Parathyroid adenoma (tissue), 2 donors: Measurements from ENCODE around the gene ZFR.

Source experiments
- H2AFZ ChIP-seq: fragments of 300-600 bp; sonication (generic); one replicate; pipeline ENCODE4 v1.7.0; 2017; ENCODE audit warnings: antibody characterized with exemption, mild to moderate bottlenecking
- H3K27ac ChIP-seq: fragments of 300-600 bp; sonication (generic); one replicate; pipeline ENCODE4 v1.7.0; 2017
- H3K27me3 ChIP-seq: fragments of 300-600 bp; sonication (generic); one replicate; pipeline ENCODE4 v1.7.0; 2017; ENCODE audit warnings: low read length; ENCODE audit not compliant: control insufficient read depth, insufficient read depth
- H3K36me3 ChIP-seq: fragments of 300-600 bp; sonication (generic); one replicate; pipeline ENCODE4 v1.7.0; 2017; ENCODE audit warnings: low read length; ENCODE audit not compliant: control insufficient read depth, insufficient read depth
- H3K4me1 ChIP-seq: fragments of 300-600 bp; sonication (generic); one replicate; pipeline ENCODE4 v1.7.0; 2017; ENCODE audit warnings: control low read depth
- H3K4me2 ChIP-seq: fragments of 300-600 bp; sonication (generic); one replicate; pipeline ENCODE4 v1.7.0; 2017; ENCODE audit warnings: low read length
- H3K4me3 ChIP-seq: fragments of 300-600 bp; sonication (generic); one replicate; pipeline ENCODE4 v1.7.0; 2017; ENCODE audit warnings: low read depth, low read length
- H3K79me2 ChIP-seq: fragments of 300-600 bp; sonication (generic); one replicate; pipeline ENCODE4 v1.7.0; 2017; ENCODE audit warnings: control low read depth
- H3K9ac ChIP-seq: fragments of 300-600 bp; sonication (generic); one replicate; pipeline ENCODE4 v1.7.0; 2017; ENCODE audit warnings: mild to moderate bottlenecking
- H3K9me3 ChIP-seq: fragments of 300-600 bp; sonication (generic); one replicate; pipeline ENCODE4 v1.7.0; 2017; ENCODE audit warnings: low read length; ENCODE audit not compliant: control insufficient read depth
- CTCF ChIP-seq: fragments of 300-600 bp; sonication (generic); IDR thresholded peaks from one replicate; pipeline ENCODE4 v1.7.0; 2017; ENCODE audit warnings: antibody characterized with exemption, mild to moderate bottlenecking
- donor health status: primary hyperparathyroidism.

The ZFR gene

GRCh38 chr5:32320576-32320975 is 124.0 kb downstream of the ZFR start:
- no peak overlapping the region for H3K4me2 ChIP-seq
- no peak overlapping the region for H2AFZ ChIP-seq
- H3K79me2 ChIP-seq = no peaks in the 10 kb centered on the region
- no peaks in the 10 kb centered on the region for H3K27me3 ChIP-seq
- H3K4me1 ChIP-seq = no peaks in the 10 kb centered on the region
- no peaks in the 10 kb centered on the region for H3K9me3 ChIP-seq
- no peak overlapping the region for H3K4me3 ChIP-seq
- H3K9ac ChIP-seq = no peak overlapping the region
- no peak overlapping the region for H3K27ac ChIP-seq
- no peak for TF ChIP-seq CTCF
- no peaks in the 10 kb centered on the region for H3K36me3 ChIP-seq

- no peak overlapping the region for H3K9ac ChIP-seq
- TF ChIP-seq CTCF = no peak
These were observed 124.5 kb downstream of the ZFR start for GRCh38 chr5:32319926-32320543.

GRCh38 chr5:32319392-32319791 is 125.1 kb downstream of the ZFR start:
- no peaks in the 10 kb centered on the region for H3K36me3 ChIP-seq
- H2AFZ ChIP-seq = no peak overlapping the region
- no peak overlapping the region for H3K27ac ChIP-seq
- H3K4me2 ChIP-seq = no peak overlapping the region
- H3K9me3 ChIP-seq = no peaks in the 10 kb centered on the region
- no peak for TF ChIP-seq CTCF
- no peaks in the 10 kb centered on the region for H3K4me1 ChIP-seq
- H3K27me3 ChIP-seq = no peaks in the 10 kb centered on the region
- no peak overlapping the region for H3K4me3 ChIP-seq
- H3K9ac ChIP-seq = no peak overlapping the region
- no peaks in the 10 kb centered on the region for H3K79me2 ChIP-seq

More at GRCh38 chr5:32319926-32320543, 124.5 kb downstream of the ZFR start:
- H2AFZ ChIP-seq = no peak overlapping the region
- no peaks in the 10 kb centered on the region for H3K4me1 ChIP-seq
- H3K36me3 ChIP-seq = no peaks in the 10 kb centered on the region
- no peaks in the 10 kb centered on the region for H3K79me2 ChIP-seq
- no peaks in the 10 kb centered on the region for H3K9me3 ChIP-seq
- no peak overlapping the region for H3K4me2 ChIP-seq
- H3K27ac ChIP-seq = no peak overlapping the region
- no peaks in the 10 kb centered on the region for H3K27me3 ChIP-seq
- no peak overlapping the region for H3K4me3 ChIP-seq

- H3K9me3 ChIP-seq = no peaks in the 10 kb centered on the region
- TF ChIP-seq CTCF = no peak
- H2AFZ ChIP-seq = no peak overlapping the region
- no peaks in the 10 kb centered on the region for H3K27me3 ChIP-seq
- H3K4me1 ChIP-seq = no peaks in the 10 kb centered on the region
- no peak overlapping the region for H3K4me2 ChIP-seq
- no peak overlapping the region for H3K9ac ChIP-seq
- H3K36me3 ChIP-seq = no peaks in the 10 kb centered on the region
- H3K79me2 ChIP-seq = peaks cover 2% of the 10 kb centered on the region
- no peak overlapping the region for H3K27ac ChIP-seq
- no peak overlapping the region for H3K4me3 ChIP-seq
These were observed 127.5 kb downstream of the ZFR start for GRCh38 chr5:32317041-32317440.
